B cell (primary cell): ENCODE measurements around the gene SLC4A2. TPM values are rescaled to one million over a fixed set of nuclear protein-coding genes. Genes with fewer than 3 reads are reported as not detected.

ENCODE experiments used
- ATAC-seq: fragments of 200-7000 bp; cut with Tn5 transposase; one replicate; pipeline ENCODE4 v1.10.0; 2021; ENCODE audit warnings: low read depth, mild to moderate bottlenecking, moderate number of reproducible peaks, moderate library complexity
- CTCF ChIA-PET: fragments of 350-600 bp; sonication (Branson Sonifier 250); formaldehyde crosslinking; loops from one replicate; lab custom pipeline; 2021; ENCODE audit warnings: antibody characterized with exemption, inconsistent platforms; lab: Charles Lee
- POLR2A ChIA-PET: fragments of 350-600 bp; sonication (Branson Sonifier 250); formaldehyde crosslinking; loops from one replicate; lab custom pipeline; 2021; ENCODE audit warnings: antibody characterized with exemption; lab: Charles Lee
- DNase-seq: peaks from one replicate; pipeline ENCODE4 v3.0.0; 2013
- H2AFZ ChIP-seq: 2 replicates; pipeline ENCODE4 v1.6.1; 2012; ENCODE audit warnings: mild to moderate bottlenecking, low read depth, low read length; ENCODE audit not compliant: insufficient read depth, poor library complexity, severe bottlenecking
- H3K27ac ChIP-seq, 2 donors: 1 replicate in 1 of 2; 2 replicates in 1 of 2; pipeline ENCODE4 v1.5.1; 2012 to 2013; ENCODE audit warnings: low read length in 2 of 2, mild to moderate bottlenecking in 2 of 2, moderate library complexity in 1 of 2
- H3K27me3 ChIP-seq, 4 experiments: fragments of 200-600 bp in 1 of 4; sonication (generic) in 1 of 4; replicated peaks in 1 of 4; 1 replicate in 2 of 4; 2 replicates in 2 of 4; pipeline versions ENCODE4 v1.6.1 to v1.7.0; 2013 to 2016; ENCODE audit warnings: low read length in 3 of 4, mild to moderate bottlenecking in 2 of 4, mixed read lengths in 1 of 4, moderate library complexity in 1 of 4; ENCODE audit not compliant: insufficient read depth in 4 of 4, control insufficient read depth in 3 of 4; ENCODE audit errors: control extremely low read depth in 1 of 4
- H3K36me3 ChIP-seq, 2 experiments: replicated peaks in 1 of 2; 1 replicate in 1 of 2; 2 replicates in 1 of 2; pipeline versions ENCODE4 v1.6.1 to v1.7.1; 2013; ENCODE audit warnings: low read length in 1 of 2; ENCODE audit not compliant: insufficient read depth in 2 of 2, control insufficient read depth in 1 of 2; ENCODE audit errors: control extremely low read depth in 1 of 2, extremely low read depth in 1 of 2
- H3K4me1 ChIP-seq, 2 donors: fragments of 200-600 bp in 1 of 2; sonication (generic) in 1 of 2; 1 replicate in 1 of 2; 2 replicates in 1 of 2; pipeline versions ENCODE4 v1.5.1 to v1.6.1; 2013 to 2017; ENCODE audit warnings: low read length in 2 of 2; ENCODE audit not compliant: control insufficient read depth in 2 of 2, insufficient read depth in 2 of 2
- H3K4me2 ChIP-seq: replicated peaks from 2 replicates; pipeline ENCODE3; 2012; ENCODE audit warnings: mild to moderate bottlenecking, low read depth, low read length; ENCODE audit not compliant: poor library complexity, severe bottlenecking
- H3K4me3 ChIP-seq, 5 experiments: fragments of 200-600 bp in 1 of 5; sonication (generic) in 1 of 5; 1 replicate in 3 of 5; 2 replicates in 2 of 5; pipeline versions ENCODE4 v1.5.1 to v1.7.0; 2011 to 2016; ENCODE audit warnings: low read length in 4 of 5, mild to moderate bottlenecking in 4 of 5, low read depth in 2 of 5, control low read depth in 1 of 5, moderate library complexity in 1 of 5; ENCODE audit not compliant: insufficient read depth in 1 of 5; ENCODE audit errors: control extremely low read depth in 1 of 5, extremely low read depth in 1 of 5
- H3K79me2 ChIP-seq: fragments of 200-600 bp; sonication (generic); one replicate; pipeline ENCODE4 v1.6.0; 2016; ENCODE audit warnings: low read length; ENCODE audit not compliant: control insufficient read depth, insufficient read depth
- H3K9ac ChIP-seq: fragments of 200-600 bp; sonication (generic); 2 replicates; pipeline ENCODE4 v1.6.1; 2017; ENCODE audit warnings: mild to moderate bottlenecking, low read length, moderate library complexity
- H3K9me3 ChIP-seq, 3 donors: one replicate each; pipeline versions ENCODE4 v1.6.1 to v1.7.1; 2013; ENCODE audit warnings: low read length in 2 of 3; ENCODE audit not compliant: control insufficient read depth in 2 of 3, insufficient read depth in 1 of 3; ENCODE audit errors: control extremely low read depth in 1 of 3
- H4K20me1 ChIP-seq: 2 replicates; pipeline ENCODE4 v1.6.0; 2012; ENCODE audit warnings: mild to moderate bottlenecking, low read length; ENCODE audit not compliant: insufficient read depth, control insufficient read depth, poor library complexity, severe bottlenecking
- H3K27ac Mint-ChIP-seq: one replicate; pipeline ENCODE4 v1.8.0; 2021; ENCODE audit warnings: mixed read lengths
- H3K27me3 Mint-ChIP-seq: one replicate; pipeline ENCODE4 v1.8.0; 2021; ENCODE audit warnings: mixed read lengths
- H3K4me1 Mint-ChIP-seq: one replicate; pipeline ENCODE4 v1.8.0; 2021; ENCODE audit warnings: mixed read lengths
- H3K4me3 Mint-ChIP-seq: one replicate; pipeline ENCODE4 v1.8.0; 2021; ENCODE audit warnings: mixed read lengths
- H3K9me3 Mint-ChIP-seq: one replicate; pipeline ENCODE4 v1.8.0; 2022; ENCODE audit warnings: mixed read lengths; ENCODE audit not compliant: insufficient read depth
- CTCF ChIP-seq: fragments of 200-600 bp; IDR thresholded peaks from one replicate; pipeline ENCODE4 v1.8.0; 2022; ENCODE audit warnings: antibody characterized with exemption, mild to moderate bottlenecking
- EZH2 ChIP-seq: IDR thresholded peaks from 2 replicates; pipeline ENCODE4 v1.6.1; 2012; ENCODE audit warnings: borderline replicate concordance, low read depth, mild to moderate bottlenecking, moderate library complexity, low read length; ENCODE audit not compliant: insufficient read depth, poor library complexity, severe bottlenecking
- WGBS: methylation state at CpG from one replicate; pipeline ENCODE4 v1.1.5; 2013; ENCODE audit warnings: missing lambda C conversion rate; ENCODE audit not compliant: insufficient coverage; 5-methylcytosine and 5-hydroxymethylcytosine counted together
- intact Hi-C: fragments of 100-400 bp; cut with micrococcal nuclease; formaldehyde crosslinking; loops from one replicate; pipeline ENCODE4 v1.10.0; 2022
- polyA plus RNA-seq: library from polyadenylated mRNA; depleted of rRNA; stranded (reverse); fragments of >200 nt; gene quantifications from 2 replicates; pipeline ENCODE4 v1.2.3, GENCODE V29; 2012
- total RNA-seq, 2 donors: library from RNA; stranded (reverse); fragments of 120-200 nt in 1 of 2; gene quantifications; 1 replicate in 1 of 2; 2 replicates in 1 of 2; pipeline versions ENCODE4 v1.2.3 to v1.2.4, GENCODE V29; 2013 to 2022

Gene SLC4A2
- total and polyA plus RNA-seq, 2 donors (not counting 1 experiment from before 2014, with no cell fraction given), result 82.8 to 113 TPM

GRCh38 chr7:151123822-151124464 lies 64.6 kb downstream of the SLC4A2 start:
- peaks cover 0 to 6% of the 10 kb centered on the region in 2 donors for H3K4me1 ChIP-seq
- ATAC-seq, result peak; percentile 98
- ChIA-PET CTCF (interaction anchor here (0.6 to 2.0 kb wide), 31 partner anchors 9 to 948 kb away, joined by 3 to 17 read pairs (median 4); partner anchors contain the start of gene FASTK), POLR2A (no interaction called here)
- H3K4me3 Mint-ChIP-seq, result no peak overlapping the region
- peaks cover 3% of the 10 kb centered on the region for H3K4me1 Mint-ChIP-seq
- no peak overlapping the region for H3K9ac ChIP-seq
- no peaks in the 10 kb centered on the region for H3K27me3 ChIP-seq
- no peak for TF ChIP-seq EZH2
- TF ChIP-seq CTCF, result peak; percentile 93
- H3K27me3 Mint-ChIP-seq, result peaks cover 3% of the 10 kb centered on the region
- no peaks in the 10 kb centered on the region for H4K20me1 ChIP-seq
- no peak overlapping the region for H3K4me3 ChIP-seq
- H3K4me2 ChIP-seq, result no peak overlapping the region
- no peaks in the 10 kb centered on the region for H3K79me2 ChIP-seq
- peak; percentile 85 for DNase-seq
- no peaks in the 10 kb centered on the region for H3K36me3 ChIP-seq
- 57% methylated on average over 7 of the region's 24 CpGs for WGBS
- no peak overlapping the region for H3K27ac ChIP-seq
- H3K9me3 ChIP-seq, result no peaks in the 10 kb centered on the region
- H2AFZ ChIP-seq, result no peak overlapping the region
- intact Hi-C loops, result loop anchor here (1.0 kb wide), 1 partner anchor 48 kb away; no protein-coding TSS in a partner anchor
- no peak overlapping the region for H3K27ac Mint-ChIP-seq
- H3K9me3 Mint-ChIP-seq, result no peaks in the 10 kb centered on the region

DNA sequence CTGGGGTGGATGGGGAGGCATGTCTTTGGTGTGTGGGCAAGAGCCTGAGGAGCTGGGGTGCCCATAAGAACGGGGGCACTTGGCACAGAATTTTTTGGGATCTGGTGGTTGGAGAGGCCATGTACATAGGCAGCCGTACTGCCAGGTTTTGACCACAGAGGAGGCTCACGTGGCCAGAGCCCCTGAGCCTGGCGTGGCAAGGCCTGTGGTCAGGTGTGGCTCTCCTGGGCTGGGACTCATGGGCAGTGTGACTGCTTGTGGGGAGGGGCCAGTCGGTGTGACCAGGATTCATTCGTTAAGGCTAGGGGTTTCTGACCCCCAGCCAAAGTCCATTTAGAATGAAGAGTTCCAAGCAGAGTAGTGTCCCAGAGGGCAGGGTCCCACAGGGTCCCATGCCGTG lies 65.1 kb downstream of the SLC4A2 start:
- POLR2A ChIA-PET, result no interaction called here
- Mint-ChIP-seq H3K27me3 (peaks cover 3% of the 10 kb centered on the region), H3K27ac (no peak overlapping the region), H3K4me3 (no peak overlapping the region), H3K4me1 (peaks cover 3% of the 10 kb centered on the region), H3K9me3 (no peaks in the 10 kb centered on the region)
- Histone ChIP-seq H3K27me3 (no peaks in the 10 kb centered on the region), H3K36me3 (no peaks in the 10 kb centered on the region), H3K4me1 (peaks cover 0 to 6% of the 10 kb centered on the region in 2 donors), H3K79me2 (no peaks in the 10 kb centered on the region), H3K4me3 (no peak overlapping the region), H3K4me2 (no peak overlapping the region), H2AFZ (no peak overlapping the region), H3K27ac (no peak overlapping the region), H3K9ac (no peak overlapping the region), H4K20me1 (no peaks in the 10 kb centered on the region), H3K9me3 (no peaks in the 10 kb centered on the region)
- intact Hi-C loops, result loop anchor here (1.0 kb wide), 1 partner anchor 48 kb away; no protein-coding TSS in a partner anchor
- CTCF ChIA-PET, result interaction anchor here (0.6 to 2.0 kb wide), 26 partner anchors 9 to 181 kb away, joined by 3 to 17 read pairs (median 4); partner anchors contain the start of gene FASTK
- WGBS, result 96% methylated on average over 7 of the region's 7 CpGs
- DNase-seq, result no peak
- ATAC-seq, result no peak
- TF ChIP-seq EZH2 (no peak), CTCF (no peak)
